GM11168 (cell line): ENCODE measurements around the gene ATG16L2.
"Not testable (repeated sequence)": the region's sequence is repeated elsewhere in the genome, so short reads cannot be mapped to it uniquely, and the experiment has no call there.

Source experiments
- in situ Hi-C: fragments of 300-500 bp; cut with MboI; formaldehyde crosslinking; loops from one replicate; pipeline ENCODE4 v1.12.0; 2022; ENCODE audit warnings: low sequenced_read_pairs; ENCODE audit not compliant: unreplicated experiment

ATG16L2 gene

DNA sequence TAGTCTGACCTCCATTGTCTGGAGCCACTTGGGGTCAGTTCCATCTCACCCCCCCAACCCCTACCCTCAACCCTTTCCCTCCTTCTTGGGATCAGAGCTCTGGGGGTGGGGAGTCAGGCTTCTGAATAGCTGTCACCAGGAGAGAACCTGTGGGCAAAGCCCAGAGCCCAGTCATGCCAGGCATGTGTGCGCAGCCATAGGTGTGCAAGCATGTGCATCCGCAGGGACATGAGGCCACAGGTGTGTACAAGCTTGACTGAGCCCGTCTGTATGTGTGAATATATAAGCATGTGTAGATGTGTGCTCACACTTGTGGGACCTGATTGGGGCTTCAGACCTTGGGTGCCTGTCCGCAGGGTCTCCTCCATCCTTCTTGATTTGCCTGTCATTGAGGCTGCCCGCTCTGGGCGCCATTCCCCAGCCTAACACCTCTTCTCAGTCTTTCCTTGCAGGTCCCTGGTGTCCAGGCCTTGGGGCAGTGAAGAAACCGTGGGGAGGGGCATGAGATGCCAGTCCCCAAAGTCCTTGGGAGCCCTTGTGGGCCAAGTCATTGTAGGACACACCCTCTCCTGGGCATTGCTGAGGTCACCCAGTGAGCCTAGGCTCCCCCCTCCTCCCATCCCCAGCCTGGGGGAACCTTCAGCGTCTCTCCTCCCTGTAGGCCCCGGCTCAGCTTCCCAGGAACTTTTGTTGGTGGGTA lies 9.0 kb downstream of the ATG16L2 start:
- in situ Hi-C loops = no loop called here

DNA sequence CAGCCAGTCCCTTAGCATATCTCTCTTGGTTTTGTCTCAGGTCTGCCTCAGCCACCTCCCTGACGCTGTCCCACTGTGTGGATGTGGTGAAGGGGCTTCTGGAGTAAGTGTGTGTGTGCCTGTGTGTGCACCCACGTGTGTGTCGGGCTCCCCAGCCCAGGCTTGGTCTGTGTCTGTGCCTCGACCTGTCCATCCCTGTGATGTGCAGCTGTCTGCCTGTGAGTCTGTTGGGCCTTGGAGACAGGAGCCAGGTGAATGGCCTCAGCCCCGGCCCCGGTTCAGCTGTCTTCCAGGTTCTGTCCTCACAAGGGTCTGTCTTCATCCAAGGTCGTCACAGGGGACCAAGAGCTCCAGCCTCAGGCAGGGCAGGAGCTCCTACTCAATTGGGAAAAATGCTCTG lies 9.8 kb downstream of the ATG16L2 start:
- in situ Hi-C loops = no loop called here

DNA sequence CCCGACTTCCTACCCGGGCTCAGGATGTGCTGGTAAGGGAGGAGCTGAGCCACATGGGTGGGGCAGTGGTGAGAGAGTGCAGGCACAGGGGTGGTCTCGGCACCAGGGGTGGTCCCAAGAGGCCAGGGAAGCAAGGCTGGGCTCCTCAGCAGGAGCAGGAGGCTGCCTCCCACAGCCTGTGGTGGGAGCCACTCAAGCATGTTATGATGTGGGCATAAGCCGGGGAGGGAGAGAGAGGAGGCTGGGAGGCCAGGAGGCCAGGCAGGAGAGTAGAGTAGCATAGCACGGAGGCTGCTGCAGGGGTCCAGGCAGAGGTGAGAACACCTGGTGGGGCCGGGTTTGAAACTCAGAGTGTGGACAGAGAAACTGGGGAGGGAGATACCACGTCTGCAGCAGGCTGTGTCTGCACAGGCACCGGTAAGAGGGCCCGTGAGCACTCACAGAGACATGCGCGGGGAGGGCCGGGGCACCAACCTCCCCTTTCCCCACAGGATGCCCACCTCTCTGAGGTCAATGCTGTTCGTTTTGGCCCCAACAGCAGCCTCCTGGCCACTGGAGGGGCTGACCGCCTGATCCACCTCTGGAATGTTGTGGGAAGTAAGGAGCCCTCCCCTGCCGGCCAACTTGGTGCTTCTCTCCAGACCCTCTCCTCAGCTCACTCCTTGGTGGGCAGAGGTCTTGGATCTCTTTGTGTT lies 10.7 kb downstream of the ATG16L2 start:
- in situ Hi-C loops = no loop called here

DNA sequence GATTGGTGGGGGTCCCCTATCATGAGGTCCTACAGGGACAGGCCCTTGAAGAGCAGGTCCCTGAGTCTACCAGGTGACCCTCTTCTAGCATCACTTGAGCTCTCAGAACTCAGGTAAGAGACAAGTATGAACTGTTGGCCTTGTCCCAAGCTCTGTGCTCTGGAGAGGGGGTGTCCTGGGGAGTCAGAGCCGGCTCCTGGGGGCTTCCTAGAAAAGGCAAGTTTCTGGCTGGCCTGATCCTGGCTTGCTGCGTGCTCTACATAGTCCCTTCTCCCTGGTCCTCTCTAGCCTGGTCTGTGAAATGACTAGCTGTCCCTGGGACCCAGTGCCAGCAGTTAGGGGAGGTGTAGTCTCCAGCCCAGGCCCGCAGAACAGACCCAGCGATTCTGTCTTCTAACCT lies 11.4 kb downstream of the ATG16L2 start:
- in situ Hi-C loops = no loop called here

DNA sequence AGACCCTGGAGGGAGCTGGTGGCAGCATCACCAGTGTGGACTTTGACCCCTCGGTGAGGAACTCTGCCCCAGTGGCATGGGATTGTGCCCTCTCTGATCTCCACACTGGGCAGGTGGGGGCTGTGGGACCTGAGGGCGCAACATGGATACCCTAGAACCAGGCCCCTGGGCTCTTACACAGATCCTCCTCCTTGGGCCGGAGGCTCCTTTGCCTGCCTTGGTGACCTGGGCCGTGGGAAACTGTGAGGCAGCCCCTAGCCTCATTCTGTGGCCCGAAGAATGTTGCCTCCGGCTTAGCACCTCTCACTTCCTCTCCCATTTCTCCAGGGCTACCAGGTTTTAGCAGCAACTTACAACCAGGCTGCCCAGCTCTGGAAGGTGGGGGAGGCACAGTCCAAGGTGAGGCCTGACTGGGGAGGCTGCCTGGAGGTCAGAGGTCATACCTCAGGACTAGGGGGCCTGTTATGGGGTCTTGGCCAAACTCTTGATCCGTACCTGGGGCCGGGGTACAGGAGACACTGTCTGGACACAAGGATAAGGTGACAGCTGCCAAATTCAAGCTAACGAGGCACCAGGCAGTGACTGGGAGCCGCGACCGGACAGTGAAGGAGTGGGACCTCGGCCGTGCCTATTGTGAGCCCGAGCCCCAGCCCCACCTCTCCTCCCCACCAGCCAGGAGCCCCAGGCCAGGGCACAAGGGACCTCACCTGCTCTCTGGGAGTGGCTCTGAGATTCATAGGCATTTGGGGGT lies 12.2 kb downstream of the ATG16L2 start:
- in situ Hi-C loops = no loop called here

DNA sequence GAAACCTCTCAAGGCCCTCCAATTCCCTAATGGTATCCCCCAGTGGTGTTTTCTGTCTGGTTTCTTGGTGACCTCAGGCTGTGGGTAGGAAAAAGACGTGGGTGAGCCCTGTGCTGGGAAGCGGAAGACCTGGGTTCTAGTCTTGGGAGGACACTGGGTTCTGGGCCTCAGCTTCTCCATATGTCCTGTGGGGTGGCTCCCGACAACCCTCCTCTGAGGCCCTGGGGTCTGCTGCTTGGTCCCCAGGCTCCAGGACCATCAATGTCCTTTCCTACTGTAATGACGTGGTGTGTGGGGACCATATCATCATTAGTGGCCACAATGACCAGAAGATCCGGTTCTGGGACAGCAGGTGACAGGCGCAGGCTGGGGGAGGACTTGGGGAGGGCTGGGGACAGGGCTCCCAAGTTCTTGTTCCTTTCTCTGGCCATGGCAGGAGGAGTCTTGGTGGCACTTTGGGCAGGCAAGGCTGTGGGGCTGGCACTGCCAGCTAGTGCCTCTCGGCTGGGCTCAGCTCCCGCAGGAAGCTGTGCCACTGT lies 12.8 kb downstream of the ATG16L2 start:
- in situ Hi-C loops = no loop called here

DNA sequence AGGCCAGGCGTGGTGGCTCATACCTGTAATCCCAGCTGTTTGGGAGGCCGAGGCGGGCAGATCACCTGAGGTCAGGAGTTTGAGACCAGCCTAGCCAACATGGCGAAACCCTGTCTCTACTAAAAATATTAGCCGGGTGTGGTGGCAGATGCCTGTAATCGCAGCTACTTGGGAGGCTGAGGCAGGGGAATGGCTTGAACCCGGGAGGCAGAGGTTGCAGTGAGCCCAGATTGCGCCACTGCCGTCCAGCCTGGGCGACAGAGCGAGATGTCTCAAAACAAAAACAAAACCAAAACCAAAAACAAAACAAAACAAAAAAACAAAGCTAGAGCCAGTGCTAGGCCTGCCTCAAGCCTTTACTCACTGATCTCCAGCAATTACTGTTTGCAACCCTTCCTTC lies 13.4 kb downstream of the ATG16L2 start:
- in situ Hi-C loops = not testable (repeated sequence)

DNA sequence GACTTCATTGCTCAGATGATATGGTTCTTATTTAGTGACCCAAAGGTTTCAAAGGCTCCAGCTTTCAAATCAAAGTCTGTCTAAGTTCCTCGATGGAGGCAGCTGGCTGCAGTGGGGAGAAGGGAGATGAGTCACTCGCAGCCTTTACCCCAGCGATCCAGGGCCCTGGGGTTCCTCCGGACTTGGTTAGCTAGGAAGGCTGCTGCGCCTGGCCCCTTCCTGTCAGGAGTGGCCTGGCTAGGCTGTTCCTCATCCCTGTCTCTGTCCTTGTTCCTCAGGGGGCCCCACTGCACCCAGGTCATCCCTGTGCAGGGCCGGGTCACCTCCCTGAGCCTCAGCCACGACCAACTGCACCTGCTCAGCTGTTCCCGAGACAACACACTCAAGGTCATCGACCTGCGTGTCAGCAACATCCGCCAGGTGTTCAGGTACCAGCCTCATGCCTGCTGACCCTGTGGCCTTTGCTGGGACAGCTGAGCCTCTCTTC lies 13.9 kb downstream of the ATG16L2 start:
- in situ Hi-C loops = no loop called here

DNA sequence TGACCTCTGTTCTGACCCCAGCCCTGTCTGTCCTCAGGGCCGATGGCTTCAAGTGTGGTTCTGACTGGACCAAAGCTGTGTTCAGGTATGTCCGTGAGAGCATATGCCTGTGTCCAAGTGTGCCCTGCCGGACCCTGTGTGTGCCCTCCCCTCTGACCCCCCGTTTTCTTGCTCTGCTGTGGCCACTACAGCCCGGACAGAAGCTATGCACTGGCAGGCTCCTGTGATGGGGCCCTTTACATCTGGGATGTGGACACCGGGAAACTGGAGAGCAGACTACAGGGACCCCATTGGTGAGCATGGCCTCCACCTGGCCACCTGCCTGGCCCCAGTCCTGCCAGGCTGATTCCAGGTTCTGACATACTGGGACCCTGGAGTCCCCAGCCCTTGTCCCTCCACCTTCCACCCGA lies 14.5 kb downstream of the ATG16L2 start:
- in situ Hi-C loops = no loop called here

DNA sequence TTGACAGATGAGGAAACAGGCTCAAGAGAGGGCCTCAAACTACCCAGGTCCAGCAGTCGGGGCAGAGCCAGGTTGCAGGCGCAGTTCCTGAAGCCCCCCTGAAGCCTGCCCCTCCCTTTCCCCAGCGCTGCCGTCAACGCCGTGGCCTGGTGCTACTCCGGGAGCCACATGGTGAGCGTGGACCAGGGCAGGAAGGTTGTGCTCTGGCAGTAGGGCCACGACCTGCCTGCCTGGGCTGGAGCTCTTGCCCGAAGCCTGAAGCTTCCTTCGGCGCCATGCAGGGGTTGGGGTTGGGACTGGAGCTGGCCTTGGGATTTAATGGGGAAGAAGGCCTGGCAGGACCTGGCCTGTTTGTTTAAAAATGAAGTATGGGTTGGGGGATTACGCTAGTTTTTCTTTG lies 15.0 kb downstream of the ATG16L2 start:
- in situ Hi-C loops = no loop called here

DNA sequence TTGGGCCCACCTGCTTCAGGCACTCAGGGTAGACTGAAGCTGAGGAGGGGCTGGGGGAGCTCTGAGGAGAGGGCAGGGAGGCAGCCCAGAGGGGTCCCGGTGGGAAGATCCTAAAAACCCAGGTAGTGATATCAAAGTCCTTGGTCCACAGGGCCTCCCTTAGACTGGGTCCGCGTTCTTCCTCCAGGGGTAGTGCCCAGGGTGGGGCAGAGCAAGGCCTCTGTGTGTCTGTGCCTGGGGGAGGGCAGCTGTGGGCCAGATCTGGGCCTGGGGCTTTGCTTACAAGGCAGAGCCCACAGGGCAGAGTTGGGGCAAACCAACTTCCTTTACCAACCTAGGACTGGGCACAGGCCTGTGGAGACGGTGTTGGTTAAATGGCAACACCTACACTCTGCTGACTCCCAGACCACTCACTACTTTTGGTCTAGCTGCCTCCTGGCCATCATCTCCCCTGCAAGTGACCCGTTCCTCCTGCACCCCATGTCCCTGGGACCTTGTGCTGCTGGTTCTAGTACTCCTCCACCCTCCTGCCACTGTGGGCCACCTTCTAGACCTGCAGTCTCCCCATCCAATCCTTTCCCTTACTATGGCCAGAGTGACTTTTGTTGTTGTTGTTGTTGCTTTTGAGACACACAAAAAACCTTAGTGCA lies 15.8 kb downstream of the ATG16L2 start:
- in situ Hi-C loops = loop anchor here (10.0 kb wide), 1 partner anchor 345 kb away; no protein-coding TSS in a partner anchor

DNA sequence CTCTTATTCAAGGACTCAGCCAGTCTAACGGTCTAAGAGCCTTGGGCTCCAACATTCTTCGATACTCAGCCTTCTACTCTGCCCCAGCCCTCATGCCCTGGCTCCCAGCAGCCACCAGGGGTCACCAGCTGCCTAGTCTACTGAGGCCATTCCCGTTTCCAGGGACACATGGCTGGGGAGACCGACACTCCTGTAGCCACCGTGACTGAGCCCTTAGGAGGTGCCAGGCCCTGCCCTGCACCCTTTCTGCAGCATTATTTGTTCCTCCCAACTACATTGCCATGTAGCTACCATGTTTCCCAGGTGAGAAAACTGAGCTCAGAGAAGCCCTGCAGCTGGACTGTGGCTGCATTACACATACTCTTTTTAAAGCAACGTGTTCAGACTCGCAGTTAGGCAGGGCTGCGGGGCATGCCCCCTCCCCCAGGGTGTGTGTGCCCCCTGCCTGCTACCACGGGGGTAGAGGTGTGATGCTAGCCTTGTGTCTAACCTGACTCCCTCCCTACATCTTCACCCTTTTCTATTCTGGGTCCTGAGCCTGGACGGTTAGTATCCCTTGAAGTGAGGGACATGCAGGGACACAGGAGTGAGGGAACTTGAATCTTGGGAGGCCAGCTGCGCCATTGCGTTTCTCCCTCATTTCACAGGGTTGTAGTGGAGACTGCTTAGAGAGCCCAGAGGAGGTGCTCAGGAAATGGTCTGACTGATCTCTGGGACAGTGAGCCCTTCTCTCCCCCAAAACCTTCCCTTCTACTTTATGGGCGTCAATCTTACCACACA lies 17.5 kb downstream of the ATG16L2 start:
- in situ Hi-C loops = loop anchor here (10.0 kb wide), 1 partner anchor 343 kb away; no protein-coding TSS in a partner anchor

DNA sequence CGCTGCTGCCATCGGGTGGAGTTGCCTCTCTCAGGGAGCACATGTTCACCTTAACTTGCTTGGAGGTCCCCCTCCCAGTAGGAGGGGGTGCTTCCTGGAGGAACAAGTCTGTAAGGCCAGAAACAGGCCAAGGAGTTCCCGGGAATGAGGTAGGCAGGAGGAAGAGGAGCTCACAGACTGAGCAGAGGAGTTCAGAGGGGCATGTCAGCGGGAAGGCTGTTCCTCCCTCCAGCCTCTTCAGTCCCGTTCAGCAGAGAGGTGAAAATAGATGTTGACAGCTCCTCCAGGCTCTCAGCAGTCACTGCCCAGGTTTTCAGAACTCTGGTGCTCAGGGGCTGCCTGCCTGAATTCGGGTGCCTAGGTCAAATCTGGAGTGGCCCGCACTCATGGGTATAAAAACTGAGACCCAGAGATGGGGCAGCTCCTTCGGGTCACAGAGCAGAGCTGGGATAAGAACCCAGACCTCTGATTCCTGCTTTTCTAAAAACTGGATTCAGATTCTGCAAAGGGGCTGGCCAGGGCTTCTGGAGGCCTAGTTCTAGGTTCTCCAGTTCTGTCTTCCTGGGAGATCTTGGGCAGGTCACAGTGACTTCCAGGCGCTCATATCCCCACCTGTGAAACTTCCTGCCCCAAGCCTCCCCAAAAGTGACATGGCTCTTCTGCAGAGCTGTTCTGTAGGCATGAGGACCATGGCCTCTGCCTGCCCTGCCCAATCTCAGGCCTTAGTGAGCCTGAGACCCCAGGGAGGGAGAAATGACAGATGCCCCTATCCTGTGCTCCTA lies 18.3 kb downstream of the ATG16L2 start:
- in situ Hi-C loops = loop anchor here (10.0 kb wide), 1 partner anchor 342 kb away; no protein-coding TSS in a partner anchor

DNA sequence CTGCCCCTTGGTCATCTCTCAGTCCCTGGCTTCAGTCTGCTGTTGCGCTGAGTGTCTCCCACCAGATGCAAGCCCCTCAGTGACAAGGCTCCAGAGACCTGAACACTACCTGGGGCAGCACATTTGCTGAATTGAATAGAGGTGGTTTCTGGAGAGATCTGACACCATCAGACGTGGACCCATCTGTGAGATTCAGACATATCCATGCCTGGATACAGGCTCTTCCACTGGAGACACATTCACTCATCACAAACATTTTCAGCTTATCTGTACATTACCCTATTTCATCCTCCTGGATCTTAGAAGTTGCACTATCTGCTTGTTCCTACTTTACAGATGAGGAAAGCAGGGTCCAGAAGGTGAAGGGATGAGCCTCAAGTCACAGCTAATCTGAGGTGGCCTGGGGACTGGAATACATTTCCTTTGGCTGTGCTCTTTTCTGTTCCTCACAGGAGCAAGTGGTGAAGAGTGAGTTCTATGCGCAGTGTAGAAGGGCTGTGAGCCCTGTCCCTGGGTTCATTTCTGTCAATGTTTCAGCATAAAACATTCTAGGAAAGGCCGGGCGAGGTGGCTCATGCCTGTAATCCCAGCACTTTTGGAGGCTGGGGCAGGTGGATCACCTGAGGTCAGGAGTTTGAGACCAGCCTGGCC lies 19.0 kb downstream of the ATG16L2 start:
- in situ Hi-C loops = loop anchor here (10.0 kb wide), 1 partner anchor 342 kb away; no protein-coding TSS in a partner anchor

DNA sequence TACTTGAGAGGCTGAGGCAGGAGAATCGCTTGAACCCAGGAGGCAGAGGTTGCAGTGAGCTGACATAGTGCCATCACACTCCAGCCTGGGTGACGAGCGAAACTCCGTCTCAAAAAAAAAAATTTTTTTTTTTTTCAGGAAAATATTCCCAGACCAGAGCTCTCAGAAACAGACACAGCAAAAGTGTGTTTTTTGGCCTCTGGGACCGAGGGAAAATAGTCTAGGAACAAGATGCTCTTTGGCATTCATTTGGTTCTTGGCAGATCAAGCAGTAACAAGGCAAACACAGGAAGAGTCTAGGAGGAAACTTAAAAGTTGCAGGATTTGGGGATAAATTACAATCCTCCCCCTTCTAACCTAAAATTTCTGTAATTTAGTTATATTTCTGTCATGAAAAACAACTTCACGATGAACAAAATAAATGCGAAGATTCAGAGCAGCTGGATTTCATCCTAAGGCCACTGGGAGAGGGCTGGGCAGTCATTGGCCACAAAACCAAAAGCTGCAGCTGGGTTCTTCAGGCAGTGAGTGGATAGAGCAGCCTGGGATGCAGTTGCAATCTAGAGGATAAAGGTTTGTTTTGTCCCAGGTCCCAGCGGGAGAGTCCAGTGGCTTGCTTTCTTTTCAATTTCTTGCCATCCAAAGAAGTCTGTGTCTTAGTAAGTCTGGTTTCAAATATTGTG lies 19.7 kb downstream of the ATG16L2 start:
- in situ Hi-C loops = loop anchor here (10.0 kb wide), 1 partner anchor 341 kb away; no protein-coding TSS in a partner anchor

DNA sequence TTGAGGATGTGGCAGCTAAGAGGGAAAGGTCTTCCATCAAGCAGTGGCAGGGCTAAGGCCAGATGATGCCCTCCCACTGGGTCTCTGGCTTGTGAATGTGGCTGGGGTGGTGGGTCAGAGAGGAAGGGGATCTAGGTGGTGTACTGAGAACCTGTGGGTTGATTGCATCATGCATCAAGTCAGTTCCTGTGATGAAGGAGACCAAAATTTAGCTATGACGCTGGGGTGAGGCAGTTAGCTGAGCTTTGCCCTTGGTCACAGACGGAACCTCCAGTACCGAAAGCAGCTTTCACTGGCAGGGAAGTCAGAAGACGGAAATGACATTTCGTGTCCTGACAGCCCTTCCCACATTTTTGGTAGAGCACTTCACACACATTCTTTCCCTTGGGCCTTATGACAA lies 20.7 kb downstream of the ATG16L2 start:
- in situ Hi-C loops = loop anchor here (10.0 kb wide), 1 partner anchor 340 kb away; no protein-coding TSS in a partner anchor

DNA sequence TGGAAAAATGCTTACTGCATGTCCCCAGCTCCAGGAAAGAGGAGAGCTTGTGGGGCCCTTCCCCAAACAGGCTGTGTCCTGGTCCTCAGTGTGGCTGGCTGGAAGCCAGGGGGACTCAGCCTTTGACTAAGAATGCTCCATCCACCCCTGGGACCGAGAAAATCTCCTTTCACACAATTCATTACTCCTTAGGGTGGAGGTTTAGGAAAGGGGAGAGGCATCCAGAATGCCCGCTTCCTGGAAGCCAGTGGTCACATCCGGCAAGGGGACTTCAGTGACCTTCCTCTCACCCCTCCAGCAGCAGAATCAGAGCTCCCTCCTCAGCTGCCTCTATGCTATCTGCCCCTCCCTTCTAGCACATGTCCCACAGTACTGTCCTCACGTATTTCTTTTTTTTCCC lies 21.9 kb downstream of the ATG16L2 start:
- in situ Hi-C loops = loop anchor here (10.0 kb wide), 1 partner anchor 339 kb away; no protein-coding TSS in a partner anchor
